ENCODE measurements around the gene GJD3. TPM values are rescaled to one million over a fixed set of nuclear protein-coding genes. Genes with fewer than 3 reads are reported as not detected.

Gene GJD3
- total RNA-seq = 0.39 TPM in 1 of 2 replicates, not detected in the other

GRCh38 chr17:40364121-40364861 lies at the start of gene GJD3:
TSS of gene GJD3 (minus strand) at chr17:40364737. CDS start at chr17:40363815, 922 bp downstream.

Small RNA genes within 50 kb of the gene (small RNA-seq; reads per million reads assigned to genes)
- gene RF00019 (not detected), gene RNA5SP441 (not detected)

Other genes with a start within 250 kb of the GJD3 start
- gene MSL1, start 242.8 kb downstream of the GJD3 start, total RNA-seq = 51.8 and 70.6 TPM in 2 replicates
- gene CASC3, start 224.2 kb downstream of the GJD3 start, total RNA-seq = 40.4 and 49.1 TPM in 2 replicates
- 1.8 and 2.3 TPM in 2 replicates for gene RAPGEFL1, start 187.3 kb downstream of the GJD3 start, total RNA-seq
- 5.5 and 6.6 TPM in 2 replicates for gene WIPF2, start 145.4 kb downstream of the GJD3 start, total RNA-seq
- gene CDC6, start 76.9 kb downstream of the GJD3 start, total RNA-seq = 16.9 and 39.5 TPM in 2 replicates
- 11.0 and 13.3 TPM in 2 replicates for gene RARA, start 55.6 kb downstream of the GJD3 start, total RNA-seq
- 90.4 and 113 TPM in 2 replicates for gene TOP2A, start 53.2 kb upstream of the GJD3 start, total RNA-seq
- 146 and 153 TPM in 2 replicates for gene IGFBP4, start 78.7 kb upstream of the GJD3 start, total RNA-seq
- gene TNS4, start 136.9 kb upstream of the GJD3 start, total RNA-seq = under 0.01 TPM in 1 of 2 replicates, not detected in the other
- not detected in 2 replicates for gene CCR7, start 200.7 kb upstream of the GJD3 start, total RNA-seq

All from subcutaneous preadipocyte (primary cell).